HG03558 (cell line): ENCODE measurements around the gene WRAP53.

Source experiments
- ATAC-seq: cut with Tn5 transposase; IDR thresholded peaks from one replicate; pipeline ENCODE4 v1.9.1; 2021; ENCODE audit warnings: moderate number of reproducible peaks; ENCODE audit not compliant: unreplicated experiment; ENCODE audit errors: extremely low read depth

Gene WRAP53

GRCh38 chr17:7737601-7738000 lies 49.3 kb downstream of the WRAP53 start:
- ATAC-seq: no peak

GRCh38 chr17:7739746-7740145 lies 51.5 kb downstream of the WRAP53 start:
- no peak for ATAC-seq

- ATAC-seq: no peak
Measured at GRCh38 chr17:7740481-7741001, 52.3 kb downstream of the WRAP53 start.

GRCh38 chr17:7742729-7743128 lies 54.5 kb downstream of the WRAP53 start:
- ATAC-seq: no peak

- no peak for ATAC-seq
Measured at GRCh38 chr17:7744416-7744815, 56.1 kb downstream of the WRAP53 start.

- ATAC-seq: no peak
Measured at GRCh38 chr17:7745748-7746470, 57.6 kb downstream of the WRAP53 start.

GRCh38 chr17:7747635-7748071 lies 59.4 kb downstream of the WRAP53 start:
- no peak for ATAC-seq

GRCh38 chr17:7748076-7748775 lies 59.9 kb downstream of the WRAP53 start:
- ATAC-seq: no peak

GRCh38 chr17:7750321-7750821 lies 62.1 kb downstream of the WRAP53 start:
- no peak for ATAC-seq
